Endothelial cell of umbilical vein (primary cell): ENCODE measurements around the gene SAXO1. TPM values are rescaled to one million over a fixed set of nuclear protein-coding genes. Genes with fewer than 3 reads are reported as not detected.

Experiments used
- BruUV-seq: library from RNA; stranded (reverse); fragments of 400-500 nt; replicated peaks from 2 replicates; lab custom pipeline; 2021; lab: Mats Ljungman, UMichigan
- CTCF ChIA-PET: fragments of 300-600, 350-600 bp; sonication (Branson Sonifier 250); formaldehyde crosslinking; loops from one replicate; lab custom pipeline; 2021; ENCODE audit warnings: antibody characterized with exemption, inconsistent platforms; lab: Charles Lee
- POLR2A ChIA-PET: fragments of 300-600, 350-600 bp; sonication (Branson Sonifier 250); formaldehyde crosslinking; loops from one replicate; lab custom pipeline; 2021; ENCODE audit warnings: antibody characterized with exemption, inconsistent platforms; lab: Charles Lee
- DNase-seq: peaks from one replicate; pipeline ENCODE4 v3.0.0-alpha.2; 2011; ENCODE audit warnings: low read depth, low spot score
- FAIRE-seq: peaks from 2 replicates; lab custom pipeline; 2011; peaks lifted over from hg19 to GRCh38; lab: Jason Lieb, UNC
- H2AFZ ChIP-seq: 2 replicates; pipeline ENCODE4 v1.6.0; 2012; ENCODE audit warnings: low read depth, low read length, control low read depth, inconsistent platforms
- H3K27ac ChIP-seq: 2 replicates; pipeline ENCODE4 v1.5.1; 2011; ENCODE audit warnings: low read depth, mild to moderate bottlenecking, control low read depth, low read length, moderate library complexity; ENCODE audit not compliant: insufficient read depth
- H3K27me3 ChIP-seq, 2 experiments: 2 replicates each; pipeline versions ENCODE4 v1.6.0 to v1.6.1; 2011; ENCODE audit warnings: low read length in 2 of 2, mixed read lengths in 1 of 2; ENCODE audit not compliant: control insufficient read depth in 2 of 2, insufficient read depth in 2 of 2
- H3K36me3 ChIP-seq, 2 experiments: 2 replicates in 1 of 2; 3 replicates in 1 of 2; pipeline ENCODE4 v1.5.1; 2011; ENCODE audit warnings: low read length in 2 of 2, mild to moderate bottlenecking in 1 of 2, moderate library complexity in 1 of 2; ENCODE audit not compliant: control insufficient read depth in 2 of 2, insufficient read depth in 2 of 2; ENCODE audit errors: extremely low read depth in 1 of 2
- H3K4me1 ChIP-seq: 3 replicates; pipeline ENCODE4 v1.5.1; 2011; ENCODE audit warnings: mild to moderate bottlenecking, low read length; ENCODE audit not compliant: control insufficient read depth, insufficient read depth; ENCODE audit errors: extremely low read depth
- H3K4me2 ChIP-seq: 2 replicates; pipeline ENCODE4 v1.6.1; 2011; ENCODE audit warnings: low read length, control low read depth, mixed read lengths; ENCODE audit not compliant: insufficient read depth
- H3K4me3 ChIP-seq, 3 experiments: fragments of 200-600 bp in 1 of 3; sonication (generic), shearing (Covaris generic) in 1 of 3; replicated peaks in 1 of 3; 2 replicates each; pipeline ENCODE4 v1.5.1; 2011 to 2016; ENCODE audit warnings: control low read depth in 3 of 3, low read length in 3 of 3, mild to moderate bottlenecking in 2 of 3, inconsistent platforms in 1 of 3, low read depth in 1 of 3, moderate library complexity in 1 of 3; ENCODE audit not compliant: insufficient read depth in 1 of 3
- H3K79me2 ChIP-seq: 2 replicates; pipeline ENCODE4 v1.6.0; 2012; ENCODE audit warnings: low read length, inconsistent platforms; ENCODE audit not compliant: control insufficient read depth, insufficient read depth
- H3K9ac ChIP-seq: replicated peaks from 2 replicates; pipeline ENCODE3; 2011; ENCODE audit warnings: low read length, control low read depth; ENCODE audit not compliant: insufficient read depth; ENCODE audit errors: extremely low read depth
- H3K9me1 ChIP-seq: replicated peaks from 3 replicates; pipeline ENCODE4 v1.6.0; 2011; ENCODE audit warnings: mild to moderate bottlenecking, low read length; ENCODE audit not compliant: control insufficient read depth, insufficient read depth; ENCODE audit errors: extremely low read depth
- H3K9me3 ChIP-seq: replicated peaks from 2 replicates; pipeline ENCODE4 v1.5.1; 2012; ENCODE audit warnings: low read length, inconsistent platforms; ENCODE audit not compliant: control insufficient read depth, insufficient read depth
- H4K20me1 ChIP-seq: replicated peaks from 2 replicates; pipeline ENCODE3; 2011; ENCODE audit warnings: mild to moderate bottlenecking, low read length; ENCODE audit not compliant: control insufficient read depth, insufficient read depth; ENCODE audit errors: extremely low read depth
- CTCF ChIP-seq, 2 donors: IDR thresholded peaks; 1 replicate in 1 of 2; 2 replicates in 1 of 2; pipeline ENCODE4 v1.5.1; 2011; ENCODE audit warnings: low read length in 2 of 2, mild to moderate bottlenecking in 2 of 2, moderate library complexity in 2 of 2, control low read depth in 1 of 2, inconsistent platforms in 1 of 2, low read depth in 1 of 2; ENCODE audit not compliant: insufficient read depth in 1 of 2; ENCODE audit errors: extremely low read depth in 1 of 2
- EZH2 ChIP-seq: IDR thresholded peaks from 2 replicates; pipeline ENCODE4 v1.6.1; 2012; ENCODE audit warnings: borderline replicate concordance, low read depth, mild to moderate bottlenecking, moderate library complexity, low read length, inconsistent platforms; ENCODE audit not compliant: severe bottlenecking
- FOS ChIP-seq: IDR thresholded peaks from 2 replicates; pipeline ENCODE4 v1.6.1; 2011; ENCODE audit warnings: mild to moderate bottlenecking, low read length, moderate library complexity, borderline replicate concordance; ENCODE audit not compliant: insufficient read depth
- GATA2 ChIP-seq: IDR thresholded peaks from 2 replicates; pipeline ENCODE4 v1.7.0; 2011; ENCODE audit warnings: low read depth, mild to moderate bottlenecking, moderate library complexity, mixed read lengths, low read length; ENCODE audit not compliant: insufficient read length, insufficient read depth
- JUN ChIP-seq: IDR thresholded peaks from 2 replicates; pipeline ENCODE4 v1.6.1; 2011; ENCODE audit warnings: borderline replicate concordance, low read depth; ENCODE audit not compliant: insufficient read length, insufficient read depth
- MYC ChIP-seq: IDR thresholded peaks from one replicate; pipeline ENCODE4 v1.6.1; 2011; ENCODE audit warnings: mild to moderate bottlenecking, low read depth, low read length
- POLR2A ChIP-seq: IDR thresholded peaks from 2 replicates; pipeline ENCODE4 v1.6.1; 2012; ENCODE audit warnings: low read depth, mild to moderate bottlenecking, control low read depth, low read length
- POLR2AphosphoS5 ChIP-seq: IDR thresholded peaks from 2 replicates; pipeline ENCODE4 v1.6.1; 2012; ENCODE audit warnings: low read depth, mild to moderate bottlenecking, control low read depth, low read length, moderate library complexity; ENCODE audit not compliant: insufficient read depth
- dilution Hi-C: fragments of 300-500 bp; cut with MboI; formaldehyde crosslinking; loops from one replicate; pipeline ENCODE4 v1.15.0; 2019; ENCODE audit warnings: low sequenced_read_pairs; ENCODE audit not compliant: extremely low pct_ligation_motif_present
- intact Hi-C: fragments of 100-400 bp; cut with micrococcal nuclease; formaldehyde crosslinking; loops from one replicate; pipeline ENCODE4 v1.10.0; 2022
- polyA plus RNA-seq, 4 experiments: library from polyadenylated mRNA; depleted of rRNA in 3 of 4; stranded (reverse) in 3 of 4; unstranded in 1 of 4; fragments of >200 nt; gene quantifications; 2 replicates each; pipeline versions ENCODE4 v1.2.1 to v1.2.3, GENCODE V29; 2011 to 2012; ENCODE audit warnings: missing spikeins in 1 of 4
- total RNA-seq: library from RNA; stranded (reverse); gene quantifications from 2 replicates; pipeline ENCODE4 v1.2.3, GENCODE V29; 2021
- TF ChIP-seq, protein P1 (sequence below): IDR thresholded peaks from 2 replicates; pipeline ENCODE4 v1.6.1; 2011; ENCODE audit not compliant: insufficient read depth, insufficient read length

The SAXO1 gene
- total and polyA plus RNA-seq, 2 donors (not counting 3 experiments of a cell fraction or from before 2014, with no cell fraction given): not detected

DNA sequence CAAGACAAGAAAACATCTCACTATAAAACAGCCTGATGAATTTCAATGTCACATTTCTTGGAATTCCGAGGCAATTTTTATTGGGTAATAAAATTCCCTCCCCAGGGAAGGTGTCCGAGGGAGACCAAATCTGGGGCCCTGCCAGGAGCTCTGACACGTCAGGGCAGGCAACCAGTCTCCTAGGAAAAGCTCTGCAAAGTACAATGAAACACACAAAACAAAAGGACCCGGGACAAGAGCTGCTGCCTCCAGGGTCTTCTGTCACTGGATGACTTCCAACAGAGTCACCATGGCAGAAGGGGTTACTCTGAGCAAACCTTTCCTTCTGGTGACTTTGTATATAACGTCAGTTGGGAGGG lies 50.8 kb downstream of the SAXO1 start:
- POLR2A ChIA-PET: no interaction called here
- CTCF ChIA-PET: no interaction called here

More for the DNA sequence above, 50.8 kb downstream of the SAXO1 start:
- H3K9me1 ChIP-seq: no peaks in the 10 kb centered on the region
- H2AFZ ChIP-seq: no peak overlapping the region
- H3K9ac ChIP-seq: no peak overlapping the region
- no peak overlapping the region for H3K4me2 ChIP-seq
- H3K4me1 ChIP-seq: peaks cover 8% of the 10 kb centered on the region
- no peak overlapping the region for H3K4me3 ChIP-seq
- H3K36me3 ChIP-seq: no peaks in the 10 kb centered on the region
- no peak overlapping the region for H3K27ac ChIP-seq
- TF ChIP-seq CTCF (IDR thresholded peaks at IDR 0.05; ENCODE audit: extremely low read depth in 1 of 2, insufficient read depth in 1 of 2, low read depth in 1 of 2, low read length in 2 of 2): no peak
- TF ChIP-seq MYC: no peak
- no peak for TF ChIP-seq POLR2AphosphoS5
- TF ChIP-seq GATA2: no peak
- TF ChIP-seq, protein P1, sequence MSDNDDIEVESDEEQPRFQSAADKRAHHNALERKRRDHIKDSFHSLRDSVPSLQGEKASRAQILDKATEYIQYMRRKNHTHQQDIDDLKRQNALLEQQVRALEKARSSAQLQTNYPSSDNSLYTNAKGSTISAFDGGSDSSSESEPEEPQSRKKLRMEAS: no peak
- TF ChIP-seq JUN: no peak
- TF ChIP-seq FOS: no peak
- TF ChIP-seq EZH2: no peak
- no peak for TF ChIP-seq POLR2A
- DNase-seq (no peak), FAIRE-seq (no peak)
- H3K79me2 ChIP-seq: no peaks in the 10 kb centered on the region
- H4K20me1 ChIP-seq: no peaks in the 10 kb centered on the region
- BruUV-seq: no TSS peak
- H3K9me3 ChIP-seq: no peaks in the 10 kb centered on the region
- dilution Hi-C loops: no loop called here
- no peaks in the 10 kb centered on the region for H3K27me3 ChIP-seq
- intact Hi-C loops: no loop called here
